ENCODE data around the gene OARD1.
"Not testable (repeated sequence)": the region's sequence is repeated elsewhere in the genome, so short reads cannot be mapped to it uniquely, and the experiment has no call there.

Gene OARD1

DNA sequence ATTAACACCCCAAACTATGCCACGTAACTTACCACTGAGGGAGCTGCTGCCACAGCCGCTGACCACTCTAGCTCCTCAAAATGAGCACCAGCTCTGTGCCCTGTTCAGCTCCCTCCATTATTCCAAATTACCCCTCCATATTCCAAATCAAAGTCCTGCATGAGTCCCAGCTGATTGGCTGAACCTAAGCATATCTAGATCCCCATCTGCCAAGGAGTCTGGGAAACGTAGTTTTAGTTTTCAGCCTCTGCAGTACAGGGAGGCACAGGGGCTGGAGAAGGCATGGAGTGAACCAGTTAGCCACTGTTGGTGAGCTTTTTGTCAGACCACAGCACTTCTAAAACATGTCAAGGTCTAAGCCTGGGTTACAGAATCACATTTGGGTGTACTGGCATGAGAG is 49.0 kb downstream of the OARD1 start:
- DNase-seq (ENCODE audit: low spot score): no peak
- in situ Hi-C loops (cut with MboI; ENCODE audit: low pct_unique_long_range_greater_than_20kb, low sequenced_read_pairs, unreplicated experiment): no loop called here
- TF ChIP-seq, protein P1, sequence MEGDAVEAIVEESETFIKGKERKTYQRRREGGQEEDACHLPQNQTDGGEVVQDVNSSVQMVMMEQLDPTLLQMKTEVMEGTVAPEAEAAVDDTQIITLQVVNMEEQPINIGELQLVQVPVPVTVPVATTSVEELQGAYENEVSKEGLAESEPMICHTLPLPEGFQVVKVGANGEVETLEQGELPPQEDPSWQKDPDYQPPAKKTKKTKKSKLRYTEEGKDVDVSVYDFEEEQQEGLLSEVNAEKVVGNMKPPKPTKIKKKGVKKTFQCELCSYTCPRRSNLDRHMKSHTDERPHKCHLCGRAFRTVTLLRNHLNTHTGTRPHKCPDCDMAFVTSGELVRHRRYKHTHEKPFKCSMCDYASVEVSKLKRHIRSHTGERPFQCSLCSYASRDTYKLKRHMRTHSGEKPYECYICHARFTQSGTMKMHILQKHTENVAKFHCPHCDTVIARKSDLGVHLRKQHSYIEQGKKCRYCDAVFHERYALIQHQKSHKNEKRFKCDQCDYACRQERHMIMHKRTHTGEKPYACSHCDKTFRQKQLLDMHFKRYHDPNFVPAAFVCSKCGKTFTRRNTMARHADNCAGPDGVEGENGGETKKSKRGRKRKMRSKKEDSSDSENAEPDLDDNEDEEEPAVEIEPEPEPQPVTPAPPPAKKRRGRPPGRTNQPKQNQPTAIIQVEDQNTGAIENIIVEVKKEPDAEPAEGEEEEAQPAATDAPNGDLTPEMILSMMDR (IDR thresholded peaks at IDR 0.05; ENCODE audit: extremely low read depth, insufficient read depth, missing control alignments): no peak

DNA sequence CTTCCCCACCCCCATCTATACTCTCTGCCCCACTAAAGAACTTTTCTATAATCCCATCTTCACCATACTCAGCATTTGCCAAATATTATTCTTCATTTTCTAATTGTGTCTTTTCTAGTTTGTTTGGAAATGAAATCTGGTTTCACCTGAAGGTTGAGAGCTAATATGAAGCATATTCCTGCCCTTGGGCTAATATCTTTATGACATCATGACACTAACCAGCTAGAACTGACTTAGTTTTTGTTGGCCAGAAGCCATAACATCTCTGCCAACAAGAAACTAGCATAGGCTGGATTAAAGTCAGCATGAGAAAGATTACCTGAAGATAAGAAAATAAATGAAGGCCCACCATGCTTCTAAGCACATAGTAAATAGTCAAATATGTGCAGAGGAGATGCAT is 49.9 kb downstream of the OARD1 start:
- TF ChIP-seq, protein P1 (IDR thresholded peaks at IDR 0.05; ENCODE audit: extremely low read depth, insufficient read depth, missing control alignments): no peak
- in situ Hi-C loops (cut with MboI; ENCODE audit: low pct_unique_long_range_greater_than_20kb, low sequenced_read_pairs, unreplicated experiment): no loop called here
- no peak for DNase-seq (ENCODE audit: low spot score)

DNA sequence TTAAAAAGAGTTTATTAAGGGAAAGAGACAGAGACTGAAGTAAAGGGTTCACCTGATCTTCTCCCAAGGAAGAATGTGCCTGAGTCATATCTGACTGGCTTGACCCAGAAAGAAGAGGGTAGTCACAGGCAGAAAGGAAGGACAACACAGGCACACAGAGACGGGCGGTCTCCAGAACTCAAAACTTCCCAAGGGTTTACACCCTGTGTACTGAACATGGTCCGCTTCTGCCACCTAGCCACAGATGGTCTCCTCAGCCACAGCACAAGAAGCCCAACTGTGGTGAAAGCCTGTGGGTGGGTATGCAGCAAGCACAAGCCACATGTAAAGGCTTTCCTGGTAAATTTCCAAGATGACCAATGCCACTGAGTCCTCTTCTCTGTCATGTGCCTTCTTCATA is 50.3 kb downstream of the OARD1 start:
- TF ChIP-seq, protein P1 (IDR thresholded peaks at IDR 0.05; ENCODE audit: extremely low read depth, insufficient read depth, missing control alignments): peak; percentile 9
- no peak for DNase-seq (ENCODE audit: low spot score)
- in situ Hi-C loops (cut with MboI; ENCODE audit: low pct_unique_long_range_greater_than_20kb, low sequenced_read_pairs, unreplicated experiment): no loop called here

DNA sequence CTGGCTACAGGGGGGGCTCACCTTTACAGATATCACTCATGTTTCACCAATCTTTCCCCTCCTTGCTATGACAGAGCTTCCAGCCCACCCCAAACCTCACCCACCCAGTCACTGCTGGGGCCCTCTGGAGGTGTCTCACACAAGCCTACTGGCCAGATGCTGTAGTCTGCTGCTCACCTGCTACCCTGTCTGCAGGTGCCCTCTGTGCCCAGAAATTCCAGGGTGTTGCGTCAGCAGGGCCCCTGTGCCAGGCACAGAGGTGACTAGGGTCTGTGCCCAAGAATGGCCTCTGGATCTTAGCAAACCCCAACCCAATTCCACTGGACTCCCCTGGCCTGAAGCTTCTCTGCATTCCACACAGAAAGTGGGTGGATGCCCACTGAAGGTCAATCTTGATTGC is 54.5 kb downstream of the OARD1 start:
- DNase-seq (ENCODE audit: low spot score): no peak
- in situ Hi-C loops (cut with MboI; ENCODE audit: low pct_unique_long_range_greater_than_20kb, low sequenced_read_pairs, unreplicated experiment): no loop called here

GRCh38 chr6:41015860-41016259 is 56.3 kb downstream of the OARD1 start:
- in situ Hi-C loops (cut with MboI; ENCODE audit: low pct_unique_long_range_greater_than_20kb, low sequenced_read_pairs, unreplicated experiment); DNase-seq (ENCODE audit: low spot score): not testable (repeated sequence)

More for the DNA sequence above, 54.5 kb downstream of the OARD1 start:
- TF ChIP-seq, protein P1 (IDR thresholded peaks at IDR 0.05; ENCODE audit: extremely low read depth, insufficient read depth, missing control alignments): no peak

DNA sequence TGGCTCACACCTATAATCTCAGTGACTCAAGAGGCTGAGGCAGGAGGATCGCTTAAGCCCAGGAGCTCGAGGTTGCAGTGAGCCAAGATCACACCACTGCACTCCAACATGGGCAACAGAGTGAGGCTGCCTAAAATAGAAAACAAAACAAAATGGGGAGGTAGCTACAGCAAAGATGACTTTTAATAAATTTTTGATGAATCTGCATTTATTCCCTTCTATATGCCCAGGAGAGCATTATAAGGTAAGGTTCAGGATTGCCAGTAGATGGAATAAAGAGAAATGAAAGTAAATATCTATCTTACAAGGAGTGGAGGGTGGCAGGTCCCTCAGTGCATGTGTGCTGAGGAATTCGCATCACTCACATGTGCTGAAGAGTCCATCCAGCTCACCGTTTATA is 57.4 kb downstream of the OARD1 start:
- TF ChIP-seq, protein P1 (IDR thresholded peaks at IDR 0.05; ENCODE audit: extremely low read depth, insufficient read depth, missing control alignments): no peak
- in situ Hi-C loops (cut with MboI; ENCODE audit: low pct_unique_long_range_greater_than_20kb, low sequenced_read_pairs, unreplicated experiment): no loop called here
- DNase-seq (ENCODE audit: low spot score): no peak

Measured in GM13977 (cell line).